Measurements from ENCODE around the gene SRL. TPM values are rescaled to one million over a fixed set of nuclear protein-coding genes. Genes with fewer than 3 reads are reported as not detected.
"Not testable (repeated sequence)": the region's sequence is repeated elsewhere in the genome, so short reads cannot be mapped to it uniquely, and the experiment has no call there.

Gene SRL
- total RNA-seq, 6 experiments from 2014 or later, result 0.18 to 0.62 (median 0.28) TPM

DNA sequence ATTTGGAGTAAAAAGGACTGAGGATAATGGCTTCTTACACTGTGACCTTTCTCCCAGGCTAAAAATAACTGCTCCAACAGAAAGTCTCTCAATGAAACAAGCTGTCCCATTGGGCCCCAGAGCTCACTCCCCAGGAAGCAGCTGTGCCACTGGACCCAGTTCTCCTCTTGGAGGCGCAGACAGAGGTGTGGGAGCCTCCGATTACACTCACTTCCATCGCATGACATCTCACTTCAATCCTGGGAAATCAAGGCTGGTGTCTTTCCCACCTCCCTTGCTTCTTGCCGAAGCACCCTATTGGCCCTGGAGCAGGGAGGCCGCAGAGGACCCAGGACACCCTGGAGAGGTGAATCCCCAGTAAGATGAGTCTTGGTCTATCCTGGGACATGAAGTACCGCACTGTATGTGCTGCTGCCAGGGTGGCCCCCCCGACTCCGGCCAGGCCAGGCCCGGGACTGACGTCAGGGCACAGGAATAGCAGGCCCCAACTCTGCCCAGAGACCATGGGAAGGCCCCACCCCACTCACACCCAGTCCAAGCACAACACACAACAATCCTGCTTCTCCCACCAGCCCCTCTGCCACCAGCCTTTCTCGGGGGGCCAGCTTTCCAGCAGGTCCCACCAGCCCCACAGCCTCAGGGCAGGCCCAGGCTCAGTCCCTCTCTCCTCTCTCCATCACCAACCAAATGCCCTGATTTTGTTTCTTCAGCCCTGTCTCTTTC lies 29.5 kb downstream of the SRL start:
- Histone ChIP-seq H3K27ac (no peak overlapping the region), H3K4me1 (peaks cover 0 to 10% (median 0%) of the 10 kb centered on the region in 4 donors), H3K27me3 (no peaks in the 10 kb centered on the region), H3K9me3 (no peaks in the 10 kb centered on the region), H3K4me3 (no peak overlapping the region), H3K36me3 (no peaks in the 10 kb centered on the region)
- TF ChIP-seq POLR2A (IDR thresholded peaks at IDR 0.05), result no peak
- TF ChIP-seq, protein P1, sequence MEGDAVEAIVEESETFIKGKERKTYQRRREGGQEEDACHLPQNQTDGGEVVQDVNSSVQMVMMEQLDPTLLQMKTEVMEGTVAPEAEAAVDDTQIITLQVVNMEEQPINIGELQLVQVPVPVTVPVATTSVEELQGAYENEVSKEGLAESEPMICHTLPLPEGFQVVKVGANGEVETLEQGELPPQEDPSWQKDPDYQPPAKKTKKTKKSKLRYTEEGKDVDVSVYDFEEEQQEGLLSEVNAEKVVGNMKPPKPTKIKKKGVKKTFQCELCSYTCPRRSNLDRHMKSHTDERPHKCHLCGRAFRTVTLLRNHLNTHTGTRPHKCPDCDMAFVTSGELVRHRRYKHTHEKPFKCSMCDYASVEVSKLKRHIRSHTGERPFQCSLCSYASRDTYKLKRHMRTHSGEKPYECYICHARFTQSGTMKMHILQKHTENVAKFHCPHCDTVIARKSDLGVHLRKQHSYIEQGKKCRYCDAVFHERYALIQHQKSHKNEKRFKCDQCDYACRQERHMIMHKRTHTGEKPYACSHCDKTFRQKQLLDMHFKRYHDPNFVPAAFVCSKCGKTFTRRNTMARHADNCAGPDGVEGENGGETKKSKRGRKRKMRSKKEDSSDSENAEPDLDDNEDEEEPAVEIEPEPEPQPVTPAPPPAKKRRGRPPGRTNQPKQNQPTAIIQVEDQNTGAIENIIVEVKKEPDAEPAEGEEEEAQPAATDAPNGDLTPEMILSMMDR (IDR thresholded peaks at IDR 0.05), result no peak
- DNase-seq, result no peak
- 76% methylated on average over 2 of the region's 11 CpGs for WGBS (ENCODE audit: insufficient coverage, low coverage, low lambda C conversion rate, missing lambda C conversion rate)
- intact Hi-C loops (cut with DNase I), result no loop called here
- no peak for ATAC-seq

DNA sequence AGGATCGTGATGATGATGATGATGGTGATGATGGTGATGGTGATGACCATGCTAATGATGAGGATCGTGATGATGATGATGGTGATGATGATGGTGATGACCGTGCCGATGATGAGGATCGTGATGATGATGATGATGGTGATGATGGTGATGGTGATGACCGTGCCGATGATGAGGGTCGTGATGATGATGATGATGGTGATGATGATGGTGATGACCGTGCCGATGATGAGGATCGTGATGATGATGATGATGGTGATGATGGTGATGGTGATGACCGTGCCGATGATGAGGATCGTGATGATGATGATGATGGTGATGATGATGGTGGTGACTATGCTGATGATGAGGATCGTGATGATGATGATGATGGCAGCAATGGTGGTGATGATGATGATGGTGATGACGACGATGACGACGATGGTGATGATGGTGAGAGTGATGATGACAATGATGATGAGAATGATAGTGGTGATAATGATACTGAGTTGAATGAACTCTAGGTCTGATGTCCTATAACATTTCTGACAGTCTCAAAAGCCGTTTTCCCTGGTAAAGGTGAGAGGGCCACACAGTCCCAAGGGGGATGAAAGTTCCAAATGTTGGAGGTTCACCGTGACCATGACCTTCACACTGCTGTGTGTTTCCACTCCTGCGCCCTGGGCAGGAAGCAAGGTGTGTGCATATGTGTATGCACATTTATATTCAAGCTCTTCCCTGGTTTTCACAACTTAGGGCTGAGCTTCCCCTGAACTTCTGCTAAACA lies 30.3 kb downstream of the SRL start:
- H3K4me3 ChIP-seq; H3K27me3 ChIP-seq; H3K36me3 ChIP-seq; DNase-seq; ATAC-seq; intact Hi-C loops (cut with DNase I); H3K27ac ChIP-seq; H3K9me3 ChIP-seq: not testable (repeated sequence)
- WGBS (ENCODE audit: insufficient coverage, low coverage, low lambda C conversion rate, missing lambda C conversion rate), result 85% methylated on average over 19 of the region's 22 CpGs
- peaks cover 0 to 10% (median 0%) of the 10 kb centered on the region in 4 donors for H3K4me1 ChIP-seq

- H3K4me3 ChIP-seq, result no peak overlapping the region
- DNase-seq, result peak in 2 of 3 donors; percentile 32 to 62
- WGBS (ENCODE audit: insufficient coverage, low coverage, low lambda C conversion rate, missing lambda C conversion rate), result 52% methylated on average over 5 of the region's 6 CpGs
- H3K36me3 ChIP-seq, result no peaks in the 10 kb centered on the region
- peak; percentile 45 for TF ChIP-seq POLR2A (IDR thresholded peaks at IDR 0.05)
- TF ChIP-seq, protein P1 (IDR thresholded peaks at IDR 0.05), result no peak
- ATAC-seq, result peak; percentile 84 to 89 (median 87)
- H3K27me3 ChIP-seq, result no peaks in the 10 kb centered on the region
- peak overlapping the region in 2 of 3 donors; percentile 47 to 60 for H3K27ac ChIP-seq
- intact Hi-C loops (cut with DNase I), result no loop called here
- peaks cover 0 to 10% (median 0%) of the 10 kb centered on the region in 4 donors for H3K4me1 ChIP-seq
- no peaks in the 10 kb centered on the region for H3K9me3 ChIP-seq
These were observed 32.2 kb downstream of the SRL start for GRCh38 chr16:4209666-4210065.

DNA sequence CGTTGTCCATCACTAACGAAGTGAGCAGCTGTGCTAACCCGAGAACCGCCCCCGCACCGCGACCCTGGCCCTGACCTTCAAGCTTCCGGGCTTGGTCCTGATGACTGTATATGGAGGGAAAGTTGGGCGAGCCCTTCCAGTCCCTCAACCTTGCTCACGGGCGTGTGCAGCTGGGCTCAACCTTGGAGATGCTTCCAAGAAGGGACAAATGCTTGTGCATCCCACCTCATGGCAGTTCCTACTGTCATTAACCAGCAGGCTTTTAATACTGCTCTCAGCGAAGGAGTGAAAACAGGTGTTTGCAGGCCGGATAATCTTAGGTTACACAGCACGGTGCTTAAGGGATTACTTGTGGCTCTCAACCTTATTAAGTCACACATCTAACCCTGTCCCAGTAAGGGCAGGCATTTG lies 33.5 kb downstream of the SRL start:
- TF ChIP-seq POLR2A (IDR thresholded peaks at IDR 0.05), result no peak
- TF ChIP-seq, protein P1 (IDR thresholded peaks at IDR 0.05), result no peak
- Histone ChIP-seq H3K27ac (no peak overlapping the region), H3K36me3 (no peaks in the 10 kb centered on the region), H3K9me3 (no peaks in the 10 kb centered on the region), H3K4me3 (no peak overlapping the region), H3K4me1 (peaks cover 0 to 10% (median 0%) of the 10 kb centered on the region in 4 donors), H3K27me3 (no peaks in the 10 kb centered on the region)
- WGBS (ENCODE audit: insufficient coverage, low coverage, low lambda C conversion rate, missing lambda C conversion rate), result 70% methylated on average over 2 of the region's 14 CpGs
- intact Hi-C loops (cut with DNase I), result no loop called here
- ATAC-seq, result no peak
- no peak for DNase-seq
